Measurements from ENCODE around the gene HSPD1. TPM values are rescaled to one million over a fixed set of nuclear protein-coding genes. Genes with fewer than 3 reads are reported as not detected.

HSPD1 gene
- total RNA-seq, 1 experiment from 2014 or later: 995 TPM

GRCh38 chr2:197539734-197540133, 40.1 kb upstream of the HSPD1 start (continued):
- TF ChIP-seq ATF3 (CRISPR knock-in tag; conservative IDR thresholded peaks at IDR 0.05) (no peak), NFE2L1 (CRISPR knock-in tag; IDR thresholded peaks at IDR 0.05) (no peak), USF1 (CRISPR knock-in tag; IDR thresholded peaks at IDR 0.05) (no peak), E2F5 (CRISPR knock-in tag; IDR thresholded peaks at IDR 0.05) (no peak), ZSCAN18 (CRISPR knock-in tag; IDR thresholded peaks at IDR 0.05) (no peak), ZNF425 (CRISPR knock-in tag; conservative IDR thresholded peaks at IDR 0.05) (no peak), ATF1 (CRISPR knock-in tag; IDR thresholded peaks at IDR 0.05) (no peak), ZNF532 (CRISPR knock-in tag; IDR thresholded peaks at IDR 0.05; ENCODE audit: borderline replicate concordance) (no peak), ZNF138 (CRISPR knock-in tag; conservative IDR thresholded peaks at IDR 0.05) (no peak)

GRCh38 chr2:197538412-197538811, 38.8 kb upstream of the HSPD1 start:
- no peak for ATAC-seq
- Mint-ChIP-seq H3K4me3 (no peak overlapping the region), H3K9me3 (no peaks in the 10 kb centered on the region), H3K27me3 (ENCODE audit: low read depth) (no peaks in the 10 kb centered on the region), H3K4me1 (peaks cover 13% of the 10 kb centered on the region), H3K27ac (peak overlapping the region; percentile 74; the same call in 1 of the 2 replicates), H3K36me3 (peaks cover 78% of the 10 kb centered on the region)
- POLR2A ChIA-PET: no interaction called here
- CTCF ChIA-PET: no interaction called here
- no peak for DNase-seq (ENCODE audit: low spot score)
- no peak for TF ChIP-seq NR1H2 (CRISPR knock-in tag; IDR thresholded peaks at IDR 0.05)
- no peak for TF ChIP-seq FOXP1 (CRISPR knock-in tag; IDR thresholded peaks at IDR 0.05; ENCODE audit: borderline replicate concordance)
- TF ChIP-seq ERG (CRISPR knock-in tag; IDR thresholded peaks at IDR 0.05): no peak
- TF ChIP-seq ATF2 (CRISPR knock-in tag; IDR thresholded peaks at IDR 0.05; ENCODE audit: borderline replicate concordance, low read depth): no peak
- TF ChIP-seq ATF3 (CRISPR knock-in tag; conservative IDR thresholded peaks at IDR 0.05): no peak
- TF ChIP-seq JAZF1 (CRISPR knock-in tag; IDR thresholded peaks at IDR 0.05): no peak
- TF ChIP-seq STAT6 (CRISPR knock-in tag; conservative IDR thresholded peaks at IDR 0.05; ENCODE audit: low read depth): no peak
- no peak for TF ChIP-seq ZNF219 (CRISPR knock-in tag; IDR thresholded peaks at IDR 0.05; ENCODE audit: borderline replicate concordance)
- no peak for TF ChIP-seq ZNF121 (CRISPR knock-in tag; IDR thresholded peaks at IDR 0.05)
- no peak for TF ChIP-seq SP1 (CRISPR knock-in tag; conservative IDR thresholded peaks at IDR 0.05)
- TF ChIP-seq ESRRA (CRISPR knock-in tag; IDR thresholded peaks at IDR 0.05; ENCODE audit: borderline replicate concordance): no peak
- no peak for TF ChIP-seq TEAD1 (CRISPR knock-in tag; IDR thresholded peaks at IDR 0.05)
